HuH-7 (cell line): ENCODE data around the gene PRKCA.
A peak's percentile ranks its signal among the peaks of the same experiment; 100 is the strongest.
"Not testable (repeated sequence)": the region's sequence is repeated elsewhere in the genome, so short reads cannot be mapped to it uniquely, and the experiment has no call there.

Source experiments
- DNase-seq: peaks from one replicate; pipeline ENCODE4 v3.0.0; 2011; ENCODE audit warnings: low spot score

Gene PRKCA

GRCh38 chr17:66301864-66302741, at the start of gene PRKCA:
PRKCA (plus strand) TSS chr17:66302613.
- peak; percentile 76 for DNase-seq

GRCh38 chr17:66253458-66253857, 49.0 kb upstream of the PRKCA start:
- not testable (repeated sequence) for DNase-seq

GRCh38 chr17:66255112-66255511, 47.3 kb upstream of the PRKCA start:
- DNase-seq = peak; percentile 43

GRCh38 chr17:66255527-66255971, 46.9 kb upstream of the PRKCA start:
- no peak for DNase-seq

GRCh38 chr17:66260275-66260674, 42.1 kb upstream of the PRKCA start:
- DNase-seq = no peak

GRCh38 chr17:66260688-66261087, 41.7 kb upstream of the PRKCA start:
- no peak for DNase-seq

GRCh38 chr17:66262767-66263166, 39.6 kb upstream of the PRKCA start:
- no peak for DNase-seq

GRCh38 chr17:66264696-66265095, 37.7 kb upstream of the PRKCA start:
- DNase-seq = no peak

GRCh38 chr17:66268247-66268927, 34.0 kb upstream of the PRKCA start:
- DNase-seq = no peak

GRCh38 chr17:66270106-66270505, 32.3 kb upstream of the PRKCA start:
- no peak for DNase-seq

- no peak for DNase-seq
These were observed 30.9 kb upstream of the PRKCA start for GRCh38 chr17:66271512-66271911.

- DNase-seq = no peak
These were observed 29.4 kb upstream of the PRKCA start for GRCh38 chr17:66272811-66273585.

- no peak for DNase-seq
These were observed 28.9 kb upstream of the PRKCA start for GRCh38 chr17:66273586-66273848.

GRCh38 chr17:66275651-66276050, 26.8 kb upstream of the PRKCA start:
- no peak for DNase-seq

GRCh38 chr17:66276328-66276937, 26.0 kb upstream of the PRKCA start:
- DNase-seq = no peak

GRCh38 chr17:66277191-66277590, 25.2 kb upstream of the PRKCA start:
- DNase-seq = no peak

- DNase-seq = no peak
These were observed 20.6 kb upstream of the PRKCA start for GRCh38 chr17:66281661-66282369.

- no peak for DNase-seq
These were observed 19.0 kb upstream of the PRKCA start for GRCh38 chr17:66283296-66283934.

- DNase-seq = no peak
These were observed 18.4 kb upstream of the PRKCA start for GRCh38 chr17:66283971-66284370.

GRCh38 chr17:66285149-66285548, 17.3 kb upstream of the PRKCA start:
- DNase-seq = no peak

GRCh38 chr17:66287911-66288310, 14.5 kb upstream of the PRKCA start:
- DNase-seq = no peak
